IPS DF 6.9 (cell line): ENCODE measurements around the gene SLC8A3.

ENCODE experiments used
- DNase-seq: peaks from one replicate; pipeline ENCODE4 v3.0.0-alpha.2; 2013; ENCODE audit warnings: low read depth, low spot score
- H3K27ac ChIP-seq: one replicate; pipeline ENCODE4 v1.5.1; 2013; ENCODE audit warnings: low read length, control low read depth
- H3K27me3 ChIP-seq: 2 replicates; pipeline ENCODE4 v1.6.1; 2013; ENCODE audit warnings: mild to moderate bottlenecking, low read length; ENCODE audit not compliant: control insufficient read depth, insufficient read depth
- H3K36me3 ChIP-seq: 2 replicates; pipeline ENCODE4 v1.6.1; 2013; ENCODE audit warnings: low read length; ENCODE audit not compliant: control insufficient read depth, insufficient read depth
- H3K4me1 ChIP-seq: 2 replicates; pipeline ENCODE4 v1.6.1; 2013; ENCODE audit warnings: low read length; ENCODE audit not compliant: control insufficient read depth, insufficient read depth
- H3K4me3 ChIP-seq: 2 replicates; pipeline ENCODE4 v1.5.1; 2013; ENCODE audit warnings: mild to moderate bottlenecking, low read length
- H3K9me3 ChIP-seq: 2 replicates; pipeline ENCODE4 v1.6.1; 2013; ENCODE audit warnings: low read length, inconsistent platforms; ENCODE audit not compliant: control insufficient read depth, insufficient read depth
- WGBS: extraction: QIAGEN DNeasy Blood & Tissue Kit; methylation state at CpG from one replicate; pipeline ENCODE4 v1.1.7; 2013; ENCODE audit warnings: mixed read lengths, missing lambda C conversion rate; ENCODE audit not compliant: insufficient read length, insufficient coverage; 5-methylcytosine and 5-hydroxymethylcytosine counted together

SLC8A3 gene

GRCh38 chr14:70123796-70124195 lies 65.0 kb downstream of the SLC8A3 start:
- WGBS = no CpG with 5 or more reads among the region's 2 CpGs
- H3K27me3 ChIP-seq = no peaks in the 10 kb centered on the region

DNA sequence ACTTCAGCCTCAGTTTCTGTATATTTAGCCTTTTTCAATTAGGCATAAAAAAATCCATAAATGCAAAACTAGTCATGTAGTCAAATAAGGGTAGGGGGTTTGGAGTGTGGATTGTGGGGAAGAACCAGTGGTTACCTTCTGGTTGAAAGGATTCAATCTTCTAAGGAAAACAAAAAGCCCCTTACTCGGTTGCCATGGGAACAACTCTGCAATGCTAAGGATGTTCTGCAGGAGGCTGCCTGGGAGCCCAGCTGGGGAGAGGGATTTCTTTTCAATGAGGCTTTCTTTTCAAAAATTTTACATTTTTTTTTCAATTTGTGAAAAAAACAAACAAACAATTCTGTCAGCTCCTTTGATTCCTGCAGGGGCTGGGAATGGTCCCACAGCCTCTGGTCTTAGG lies 67.2 kb downstream of the SLC8A3 start:
- Histone ChIP-seq H3K27me3 (no peaks in the 10 kb centered on the region), H3K9me3 (no peaks in the 10 kb centered on the region), H3K4me3 (no peak overlapping the region), H3K36me3 (no peaks in the 10 kb centered on the region), H3K4me1 (peaks cover 2% of the 10 kb centered on the region; the same call in 1 of the 2 replicates), H3K27ac (no peak overlapping the region)
- no CpG with 5 or more reads among the region's 1 CpG for WGBS
- peak; percentile 16 for DNase-seq

More at GRCh38 chr14:70123796-70124195, 65.0 kb downstream of the SLC8A3 start:
- Histone ChIP-seq H3K36me3 (no peaks in the 10 kb centered on the region), H3K27ac (no peak overlapping the region), H3K4me3 (no peak overlapping the region), H3K4me1 (peaks cover 2% of the 10 kb centered on the region; the same call in 1 of the 2 replicates), H3K9me3 (no peaks in the 10 kb centered on the region)
- DNase-seq = no peak

- no CpG with 5 or more reads among the region's 3 CpGs for WGBS
- no peaks in the 10 kb centered on the region for H3K9me3 ChIP-seq
- H3K27ac ChIP-seq = no peak overlapping the region
Measured at GRCh38 chr14:70118064-70118463, 70.7 kb downstream of the SLC8A3 start.

GRCh38 chr14:70116278-70116677 lies 72.5 kb downstream of the SLC8A3 start:
- no peaks in the 10 kb centered on the region for H3K36me3 ChIP-seq
- H3K27me3 ChIP-seq = no peaks in the 10 kb centered on the region
- no peak overlapping the region for H3K27ac ChIP-seq
- no peak overlapping the region for H3K4me3 ChIP-seq
- H3K9me3 ChIP-seq = no peaks in the 10 kb centered on the region
- H3K4me1 ChIP-seq = peaks cover 3% of the 10 kb centered on the region
- WGBS = no CpG with 5 or more reads among the region's 5 CpGs
- DNase-seq = no peak

More at GRCh38 chr14:70118064-70118463, 70.7 kb downstream of the SLC8A3 start:
- no peak for DNase-seq
- no peaks in the 10 kb centered on the region for H3K27me3 ChIP-seq
- H3K4me3 ChIP-seq = no peak overlapping the region
- H3K36me3 ChIP-seq = no peaks in the 10 kb centered on the region
- H3K4me1 ChIP-seq = peaks cover 3% of the 10 kb centered on the region

DNA sequence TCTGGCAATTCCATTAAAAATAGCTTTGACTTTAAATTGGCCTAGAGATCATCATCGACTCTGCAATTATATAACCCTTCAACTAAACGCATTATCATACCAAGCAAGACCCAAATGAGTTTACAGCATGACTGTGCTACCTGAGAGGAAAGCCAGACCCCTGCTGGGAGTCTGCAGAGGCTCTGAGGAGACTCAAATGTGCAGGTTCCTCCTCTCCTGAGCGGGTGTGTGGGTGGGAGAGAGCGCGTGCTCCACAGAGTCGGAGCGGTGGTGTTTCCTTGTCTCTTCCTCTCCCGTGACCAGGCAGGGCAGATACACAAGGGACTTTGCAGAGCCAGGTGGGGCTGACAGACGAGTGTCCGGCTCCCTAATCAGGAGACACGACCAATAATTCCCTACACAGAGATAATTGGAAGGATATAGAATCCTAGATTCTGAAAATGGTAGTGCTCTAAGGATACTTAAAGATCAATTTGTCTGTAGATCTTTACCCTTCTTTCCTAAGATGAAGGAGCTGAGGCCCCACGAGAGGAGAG lies 74.1 kb downstream of the SLC8A3 start:
- Histone ChIP-seq H3K9me3 (no peaks in the 10 kb centered on the region), H3K27me3 (no peaks in the 10 kb centered on the region)
- WGBS = no CpG with 5 or more reads among the region's 12 CpGs

GRCh38 chr14:70113211-70113610 lies 75.5 kb downstream of the SLC8A3 start:
- no peaks in the 10 kb centered on the region for H3K9me3 ChIP-seq
- no peak for DNase-seq
- H3K36me3 ChIP-seq = no peaks in the 10 kb centered on the region
- no peak overlapping the region for H3K4me3 ChIP-seq
- H3K4me1 ChIP-seq = peaks cover 1% of the 10 kb centered on the region; the same call in 1 of the 2 replicates
- H3K27ac ChIP-seq = no peak overlapping the region
- no CpG with 5 or more reads among the region's 2 CpGs for WGBS
- no peaks in the 10 kb centered on the region for H3K27me3 ChIP-seq

More for the DNA sequence above, 74.1 kb downstream of the SLC8A3 start:
- H3K27ac ChIP-seq = no peak overlapping the region
- H3K4me3 ChIP-seq = no peak overlapping the region
- no peaks in the 10 kb centered on the region for H3K36me3 ChIP-seq
- H3K4me1 ChIP-seq = peaks cover 1% of the 10 kb centered on the region; the same call in 1 of the 2 replicates
- no peak for DNase-seq

- H3K27ac ChIP-seq = no peak overlapping the region
- no peak for DNase-seq
- H3K4me3 ChIP-seq = no peak overlapping the region
- no peaks in the 10 kb centered on the region for H3K36me3 ChIP-seq
- no peaks in the 10 kb centered on the region for H3K27me3 ChIP-seq
- H3K9me3 ChIP-seq = no peaks in the 10 kb centered on the region
- no peaks in the 10 kb centered on the region for H3K4me1 ChIP-seq
- WGBS = no CpG with 5 or more reads among the region's 3 CpGs
Measured at GRCh38 chr14:70108419-70108818, 80.3 kb downstream of the SLC8A3 start.

DNA sequence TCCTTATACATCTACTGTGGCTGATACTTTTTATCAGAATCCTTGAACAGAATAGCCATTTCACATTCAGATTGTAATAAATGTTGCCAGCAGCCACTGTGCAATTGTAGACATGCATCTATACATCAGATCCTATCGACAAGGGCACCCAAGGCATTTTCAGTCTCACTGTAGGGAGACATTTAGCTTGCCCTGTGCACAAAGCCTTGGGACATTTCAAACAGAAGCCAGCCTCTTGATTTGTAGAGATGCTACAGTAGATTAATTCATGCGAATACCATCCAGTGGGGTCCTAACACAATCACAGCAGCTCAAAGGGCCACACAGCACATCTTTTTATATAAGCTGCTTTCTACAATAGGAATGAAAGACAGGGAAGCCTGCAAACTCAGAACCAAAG lies 81.4 kb downstream of the SLC8A3 start:
- no peaks in the 10 kb centered on the region for H3K4me1 ChIP-seq
- no peaks in the 10 kb centered on the region for H3K36me3 ChIP-seq
- H3K4me3 ChIP-seq = no peak overlapping the region
- no CpG with 5 or more reads among the region's 2 CpGs for WGBS
- H3K9me3 ChIP-seq = no peaks in the 10 kb centered on the region
- DNase-seq = no peak
- H3K27me3 ChIP-seq = no peaks in the 10 kb centered on the region
- H3K27ac ChIP-seq = no peak overlapping the region

DNA sequence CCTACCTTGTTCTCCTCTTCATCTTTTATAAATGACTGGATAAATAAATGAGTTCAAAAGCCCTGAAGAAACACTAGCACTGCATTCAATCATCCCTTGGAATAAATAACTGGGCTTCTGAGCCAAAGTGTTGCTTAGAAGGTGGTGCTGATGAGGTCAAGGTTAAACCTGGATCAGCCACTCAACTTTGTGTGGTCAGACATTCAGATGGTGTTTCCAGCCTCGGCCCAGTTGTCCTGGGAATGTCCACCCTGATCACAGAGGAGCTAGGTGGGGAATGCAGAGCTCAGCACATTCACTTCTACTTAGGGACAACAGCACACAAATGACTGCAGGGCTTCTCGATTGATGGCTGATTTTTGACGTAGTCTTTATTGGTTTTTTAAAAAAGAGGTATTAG lies 88.7 kb downstream of the SLC8A3 start:
- no peaks in the 10 kb centered on the region for H3K36me3 ChIP-seq
- no peaks in the 10 kb centered on the region for H3K4me1 ChIP-seq
- no peaks in the 10 kb centered on the region for H3K27me3 ChIP-seq
- WGBS = 100% methylated on average over 1 of the region's 3 CpGs
- H3K4me3 ChIP-seq = no peak overlapping the region
- no peaks in the 10 kb centered on the region for H3K9me3 ChIP-seq
- no peak overlapping the region for H3K27ac ChIP-seq
- no peak for DNase-seq

DNA sequence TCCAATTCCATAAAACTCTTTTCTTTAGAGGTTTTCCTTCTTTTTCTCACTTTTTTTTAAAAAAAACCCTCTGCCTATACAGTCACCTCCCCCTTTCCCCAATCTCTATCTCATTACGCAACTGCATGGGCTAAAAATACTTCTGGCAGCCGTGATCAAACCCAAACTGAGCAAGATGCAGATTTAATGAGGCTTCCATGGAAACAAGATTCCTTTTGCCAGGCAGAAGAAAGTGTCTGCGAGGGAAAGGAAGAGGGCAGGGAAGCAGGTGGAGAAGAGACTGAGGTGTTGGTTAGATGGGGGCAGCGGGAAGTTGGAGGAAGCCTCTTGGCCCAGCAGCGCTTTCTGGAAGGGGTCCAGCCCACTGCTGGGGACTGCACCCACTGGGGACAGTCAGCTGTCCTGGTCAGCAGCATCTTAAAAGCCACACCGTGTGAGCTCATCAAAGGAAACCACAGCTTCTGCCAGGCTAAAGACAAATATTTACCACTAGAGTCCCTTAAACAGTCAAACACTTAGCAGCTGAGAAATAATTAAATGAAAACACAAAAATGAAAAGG lies 90.4 kb downstream of the SLC8A3 start:
- H3K27ac ChIP-seq = no peak overlapping the region
- DNase-seq = no peak
- no CpG with 5 or more reads among the region's 6 CpGs for WGBS
- H3K4me3 ChIP-seq = no peak overlapping the region
- no peaks in the 10 kb centered on the region for H3K27me3 ChIP-seq
- H3K36me3 ChIP-seq = no peaks in the 10 kb centered on the region
- H3K9me3 ChIP-seq = no peaks in the 10 kb centered on the region
- peaks cover 5% of the 10 kb centered on the region; the same call in 1 of the 2 replicates for H3K4me1 ChIP-seq
